ENCODE results near the gene RHOU. TPM values are rescaled to one million over a fixed set of nuclear protein-coding genes. Genes with fewer than 3 reads are reported as not detected.

RHOU gene
- total and polyA plus RNA-seq, 2 of the 13 experiments (the other 11 are each of a cell fraction or from before 2014, with no cell fraction given): 11.9 to 18.5 TPM

GRCh38 chr1:228735871-228736586 is 750 bp downstream of the RHOU start (continued):
- TF ChIP-seq ZFP36 (IDR thresholded peaks at IDR 0.05; ENCODE audit: borderline replicate concordance, low read depth, low read length, partially characterized antibody) (no peak), ZNF574 (CRISPR knock-in tag; IDR thresholded peaks at IDR 0.05) (no peak), ZNF510 (CRISPR knock-in tag; IDR thresholded peaks at IDR 0.05; ENCODE audit: low read depth) (no peak), THAP9 (CRISPR knock-in tag; IDR thresholded peaks at IDR 0.05; ENCODE audit: borderline replicate concordance) (0 out of 2 replicates have a peak, but pooled peaks have one; percentile 48), TBX2 (CRISPR knock-in tag; IDR thresholded peaks at IDR 0.05; ENCODE audit: borderline replicate concordance) (no peak), CREB3 (CRISPR knock-in tag; IDR thresholded peaks at IDR 0.05) (no peak), FIP1L1 (IDR thresholded peaks at IDR 0.05; ENCODE audit: borderline replicate concordance, insufficient read depth, low read depth, low read length) (no peak), ZSCAN9 (CRISPR knock-in tag; IDR thresholded peaks at IDR 0.05; ENCODE audit: borderline replicate concordance) (no peak), ONECUT2 (CRISPR knock-in tag; IDR thresholded peaks at IDR 0.05) (no peak), SRSF4 (IDR thresholded peaks at IDR 0.05; ENCODE audit: low read depth, low read length, poor library complexity, severe bottlenecking) (no peak), ZNF800 (CRISPR knock-in tag; IDR thresholded peaks at IDR 0.05) (no peak), PBX2 (CRISPR knock-in tag; IDR thresholded peaks at IDR 0.05) (no peak), SIX1 (CRISPR knock-in tag; IDR thresholded peaks at IDR 0.05; ENCODE audit: borderline replicate concordance) (no peak), FOXM1 (CRISPR knock-in tag; IDR thresholded peaks at IDR 0.05) (no peak), ZNF776 (CRISPR knock-in tag; IDR thresholded peaks at IDR 0.05) (no peak), HOMEZ (CRISPR knock-in tag; IDR thresholded peaks at IDR 0.05; ENCODE audit: low read depth) (no peak), HNRNPK (IDR thresholded peaks at IDR 0.05; ENCODE audit: low read depth, low read length, poor library complexity, severe bottlenecking) (peak; percentile 15)

Data from HepG2 (cell line).